ENCODE measurements around the gene ZNF575. TPM values are rescaled to one million over a fixed set of nuclear protein-coding genes. Genes with fewer than 3 reads are reported as not detected.

ZNF575 gene
- polyA plus RNA-seq, 1 donor from 2014 or later, result not detected

DNA sequence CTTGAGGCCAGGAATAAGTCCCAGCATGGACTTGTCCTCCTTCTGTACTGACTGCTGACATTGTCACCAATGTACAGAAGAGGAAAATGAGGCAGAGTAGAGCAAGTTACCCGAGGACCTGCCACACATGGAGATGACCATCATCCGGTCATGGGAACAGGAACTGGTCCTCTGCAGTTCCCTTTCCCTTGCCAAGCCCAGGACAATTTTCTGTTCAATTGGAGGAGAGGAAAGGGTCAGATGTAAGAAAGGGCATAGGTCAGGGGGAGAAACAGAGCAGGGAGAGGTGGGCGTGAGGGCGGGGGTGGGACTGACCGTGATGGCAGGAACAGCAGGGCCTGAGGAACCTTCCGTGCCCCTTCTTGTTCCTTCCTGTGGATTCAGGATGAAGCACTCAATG, 47.0 kb upstream of the ZNF575 start:
- no peak overlapping the region for H3K4me2 ChIP-seq (ENCODE audit: low read length)

GRCh38 chr19:43486412-43486811, 46.6 kb upstream of the ZNF575 start:
- no peak overlapping the region for H3K27ac ChIP-seq (ENCODE audit: low read length)
- no peaks in the 10 kb centered on the region for H3F3A ChIP-seq (ENCODE audit: insufficient read depth, low read length, poor library complexity, severe bottlenecking)
- H2AFZ ChIP-seq (ENCODE audit: low read depth, low read length), result no peak overlapping the region
- H3K9me3 ChIP-seq (ENCODE audit: low read length), result no peaks in the 10 kb centered on the region
- H3K4me3 ChIP-seq (ENCODE audit: low read length), result no peak overlapping the region
- H3K36me3 ChIP-seq (ENCODE audit: insufficient read depth, low read length), result no peaks in the 10 kb centered on the region
- H4K20me1 ChIP-seq (ENCODE audit: insufficient read depth), result no peaks in the 10 kb centered on the region
- H3K27me3 ChIP-seq (ENCODE audit: insufficient read depth, low read depth, low read length), result no peaks in the 10 kb centered on the region
- no peak overlapping the region for H3K9ac ChIP-seq (ENCODE audit: low read length)
- H3K79me2 ChIP-seq (replicated peaks; ENCODE audit: insufficient read depth, low read length), result no peaks in the 10 kb centered on the region
- no peak overlapping the region for H3K4me2 ChIP-seq (ENCODE audit: low read length)
- H3K9me2 ChIP-seq (ENCODE audit: insufficient read depth, low read length), result no peaks in the 10 kb centered on the region
- TF ChIP-seq TAF1 (IDR thresholded peaks at IDR 0.05; ENCODE audit: low read depth), result no peak
- no peak for TF ChIP-seq MXI1 (conservative IDR thresholded peaks at IDR 0.05; ENCODE audit: poor library complexity, severe bottlenecking)

More for the DNA sequence above, 47.0 kb upstream of the ZNF575 start:
- Histone ChIP-seq H2AFZ (ENCODE audit: low read depth, low read length) (no peak overlapping the region), H3K36me3 (ENCODE audit: insufficient read depth, low read length) (no peaks in the 10 kb centered on the region), H3K27me3 (ENCODE audit: insufficient read depth, low read depth, low read length) (no peaks in the 10 kb centered on the region), H3K79me2 (replicated peaks; ENCODE audit: insufficient read depth, low read length) (no peaks in the 10 kb centered on the region), H3K4me3 (ENCODE audit: low read length) (no peak overlapping the region), H3K9ac (ENCODE audit: low read length) (no peak overlapping the region), H3K9me2 (ENCODE audit: insufficient read depth, low read length) (no peaks in the 10 kb centered on the region), H3K27ac (ENCODE audit: low read length) (no peak overlapping the region), H3F3A (ENCODE audit: insufficient read depth, low read length, poor library complexity, severe bottlenecking) (no peaks in the 10 kb centered on the region), H3K9me3 (ENCODE audit: low read length) (no peaks in the 10 kb centered on the region), H4K20me1 (ENCODE audit: insufficient read depth) (no peaks in the 10 kb centered on the region)
- TF ChIP-seq, protein P1, sequence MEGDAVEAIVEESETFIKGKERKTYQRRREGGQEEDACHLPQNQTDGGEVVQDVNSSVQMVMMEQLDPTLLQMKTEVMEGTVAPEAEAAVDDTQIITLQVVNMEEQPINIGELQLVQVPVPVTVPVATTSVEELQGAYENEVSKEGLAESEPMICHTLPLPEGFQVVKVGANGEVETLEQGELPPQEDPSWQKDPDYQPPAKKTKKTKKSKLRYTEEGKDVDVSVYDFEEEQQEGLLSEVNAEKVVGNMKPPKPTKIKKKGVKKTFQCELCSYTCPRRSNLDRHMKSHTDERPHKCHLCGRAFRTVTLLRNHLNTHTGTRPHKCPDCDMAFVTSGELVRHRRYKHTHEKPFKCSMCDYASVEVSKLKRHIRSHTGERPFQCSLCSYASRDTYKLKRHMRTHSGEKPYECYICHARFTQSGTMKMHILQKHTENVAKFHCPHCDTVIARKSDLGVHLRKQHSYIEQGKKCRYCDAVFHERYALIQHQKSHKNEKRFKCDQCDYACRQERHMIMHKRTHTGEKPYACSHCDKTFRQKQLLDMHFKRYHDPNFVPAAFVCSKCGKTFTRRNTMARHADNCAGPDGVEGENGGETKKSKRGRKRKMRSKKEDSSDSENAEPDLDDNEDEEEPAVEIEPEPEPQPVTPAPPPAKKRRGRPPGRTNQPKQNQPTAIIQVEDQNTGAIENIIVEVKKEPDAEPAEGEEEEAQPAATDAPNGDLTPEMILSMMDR (IDR thresholded peaks at IDR 0.05; ENCODE audit: poor library complexity, severe bottlenecking), result no peak
- TF ChIP-seq EP300 (conservative IDR thresholded peaks at IDR 0.05; ENCODE audit: poor library complexity, severe bottlenecking), result no peak
- TF ChIP-seq RAD21 (conservative IDR thresholded peaks at IDR 0.05), result no peak
- TF ChIP-seq, protein P2, sequence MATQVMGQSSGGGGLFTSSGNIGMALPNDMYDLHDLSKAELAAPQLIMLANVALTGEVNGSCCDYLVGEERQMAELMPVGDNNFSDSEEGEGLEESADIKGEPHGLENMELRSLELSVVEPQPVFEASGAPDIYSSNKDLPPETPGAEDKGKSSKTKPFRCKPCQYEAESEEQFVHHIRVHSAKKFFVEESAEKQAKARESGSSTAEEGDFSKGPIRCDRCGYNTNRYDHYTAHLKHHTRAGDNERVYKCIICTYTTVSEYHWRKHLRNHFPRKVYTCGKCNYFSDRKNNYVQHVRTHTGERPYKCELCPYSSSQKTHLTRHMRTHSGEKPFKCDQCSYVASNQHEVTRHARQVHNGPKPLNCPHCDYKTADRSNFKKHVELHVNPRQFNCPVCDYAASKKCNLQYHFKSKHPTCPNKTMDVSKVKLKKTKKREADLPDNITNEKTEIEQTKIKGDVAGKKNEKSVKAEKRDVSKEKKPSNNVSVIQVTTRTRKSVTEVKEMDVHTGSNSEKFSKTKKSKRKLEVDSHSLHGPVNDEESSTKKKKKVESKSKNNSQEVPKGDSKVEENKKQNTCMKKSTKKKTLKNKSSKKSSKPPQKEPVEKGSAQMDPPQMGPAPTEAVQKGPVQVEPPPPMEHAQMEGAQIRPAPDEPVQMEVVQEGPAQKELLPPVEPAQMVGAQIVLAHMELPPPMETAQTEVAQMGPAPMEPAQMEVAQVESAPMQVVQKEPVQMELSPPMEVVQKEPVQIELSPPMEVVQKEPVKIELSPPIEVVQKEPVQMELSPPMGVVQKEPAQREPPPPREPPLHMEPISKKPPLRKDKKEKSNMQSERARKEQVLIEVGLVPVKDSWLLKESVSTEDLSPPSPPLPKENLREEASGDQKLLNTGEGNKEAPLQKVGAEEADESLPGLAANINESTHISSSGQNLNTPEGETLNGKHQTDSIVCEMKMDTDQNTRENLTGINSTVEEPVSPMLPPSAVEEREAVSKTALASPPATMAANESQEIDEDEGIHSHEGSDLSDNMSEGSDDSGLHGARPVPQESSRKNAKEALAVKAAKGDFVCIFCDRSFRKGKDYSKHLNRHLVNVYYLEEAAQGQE (IDR thresholded peaks at IDR 0.05; ENCODE audit: borderline replicate concordance), result no peak
- TF ChIP-seq TAF1 (IDR thresholded peaks at IDR 0.05; ENCODE audit: low read depth), result no peak
- TF ChIP-seq EZH2 (IDR thresholded peaks at IDR 0.05; ENCODE audit: borderline replicate concordance, insufficient read depth, low read length, poor library complexity, severe bottlenecking), result no peak
- no peak for TF ChIP-seq MXI1 (conservative IDR thresholded peaks at IDR 0.05; ENCODE audit: poor library complexity, severe bottlenecking)
- no peak for TF ChIP-seq POLR2AphosphoS5 (IDR thresholded peaks at IDR 0.05)
- no peak for TF ChIP-seq SMC3 (conservative IDR thresholded peaks at IDR 0.05; ENCODE audit: poor library complexity)

- Histone ChIP-seq H4K20me1 (ENCODE audit: insufficient read depth) (no peaks in the 10 kb centered on the region), H2AFZ (ENCODE audit: low read depth, low read length) (no peak overlapping the region)
- TF ChIP-seq EZH2 (IDR thresholded peaks at IDR 0.05; ENCODE audit: borderline replicate concordance, insufficient read depth, low read length, poor library complexity, severe bottlenecking) (no peak), SMC3 (conservative IDR thresholded peaks at IDR 0.05; ENCODE audit: poor library complexity) (no peak), POLR2AphosphoS5 (IDR thresholded peaks at IDR 0.05) (no peak), RAD21 (conservative IDR thresholded peaks at IDR 0.05) (no peak), TAF1 (IDR thresholded peaks at IDR 0.05; ENCODE audit: low read depth) (no peak), EP300 (conservative IDR thresholded peaks at IDR 0.05; ENCODE audit: poor library complexity, severe bottlenecking) (no peak), MXI1 (conservative IDR thresholded peaks at IDR 0.05; ENCODE audit: poor library complexity, severe bottlenecking) (no peak)
- TF ChIP-seq, protein P1 (IDR thresholded peaks at IDR 0.05; ENCODE audit: poor library complexity, severe bottlenecking), result no peak
- TF ChIP-seq, protein P2 (IDR thresholded peaks at IDR 0.05; ENCODE audit: borderline replicate concordance), result no peak
These were observed 44.8 kb upstream of the ZNF575 start for GRCh38 chr19:43488179-43488578.

More at GRCh38 chr19:43488179-43488578, 44.8 kb upstream of the ZNF575 start:
- Histone ChIP-seq H3F3A (ENCODE audit: insufficient read depth, low read length, poor library complexity, severe bottlenecking) (no peaks in the 10 kb centered on the region), H3K27ac (ENCODE audit: low read length) (no peak overlapping the region), H3K36me3 (ENCODE audit: insufficient read depth, low read length) (no peaks in the 10 kb centered on the region), H3K9me2 (ENCODE audit: insufficient read depth, low read length) (no peaks in the 10 kb centered on the region), H3K79me2 (replicated peaks; ENCODE audit: insufficient read depth, low read length) (no peaks in the 10 kb centered on the region), H3K9me3 (ENCODE audit: low read length) (no peaks in the 10 kb centered on the region), H3K4me3 (ENCODE audit: low read length) (no peak overlapping the region), H3K9ac (ENCODE audit: low read length) (no peak overlapping the region), H3K4me2 (ENCODE audit: low read length) (no peak overlapping the region), H3K27me3 (ENCODE audit: insufficient read depth, low read depth, low read length) (no peaks in the 10 kb centered on the region)
